HTERT RPE-1 (cell line): ENCODE data around the gene RNF212.

Experiments
- in situ Hi-C: fragments of 300-500 bp; cut with MboI; formaldehyde crosslinking; loops from 4 replicates; pipeline ENCODE4 v1.14.3; 2020; ENCODE audit warnings: low sequenced_read_pairs

RNF212 gene

DNA sequence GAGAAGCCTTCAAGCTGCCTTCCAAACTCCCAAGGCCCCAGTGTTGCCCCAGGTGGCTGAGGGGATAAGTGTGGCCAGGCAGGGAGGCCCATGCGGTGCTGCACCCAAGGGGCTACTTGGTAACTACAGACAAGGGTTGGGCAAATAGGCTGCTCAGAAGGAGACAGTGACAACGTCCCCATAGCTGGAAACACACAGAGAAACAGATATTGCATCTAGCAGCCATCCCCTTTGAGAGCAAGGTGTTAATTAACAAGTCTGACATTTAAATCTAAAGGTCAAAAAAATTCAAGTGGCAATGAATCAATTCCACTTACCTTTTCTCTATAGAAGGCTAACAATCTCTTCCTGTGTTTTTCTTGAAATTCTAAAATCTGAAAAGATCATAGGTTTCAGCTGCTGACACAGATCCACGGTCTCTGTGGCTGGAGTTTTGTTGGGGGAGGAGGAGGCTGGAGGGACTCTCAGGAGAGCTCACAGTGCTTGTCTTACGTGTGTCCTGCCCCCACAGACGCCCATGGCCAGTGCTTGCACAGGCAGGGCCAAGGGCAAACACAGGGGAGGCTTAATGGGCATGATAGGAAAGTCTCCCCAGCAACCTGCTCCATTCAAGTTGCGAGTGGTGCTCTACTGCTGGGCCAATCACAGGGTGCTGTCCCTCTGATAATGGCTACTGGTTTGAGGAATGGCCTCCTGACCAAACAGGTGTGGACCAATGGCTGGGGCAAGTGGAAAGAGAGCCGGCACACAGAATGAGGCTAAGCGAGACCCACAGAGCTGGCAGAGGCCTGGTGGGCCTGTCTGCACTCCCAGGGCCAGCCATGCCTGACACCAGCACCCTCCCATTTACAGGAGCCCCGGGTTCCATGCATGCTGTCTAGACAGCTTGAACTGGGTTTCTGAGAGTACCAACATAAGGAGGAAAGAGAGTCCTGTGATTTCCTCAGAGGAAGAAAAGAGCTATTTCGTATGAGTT is 22.6 kb downstream of the RNF212 start:
- in situ Hi-C loops: no loop called here

DNA sequence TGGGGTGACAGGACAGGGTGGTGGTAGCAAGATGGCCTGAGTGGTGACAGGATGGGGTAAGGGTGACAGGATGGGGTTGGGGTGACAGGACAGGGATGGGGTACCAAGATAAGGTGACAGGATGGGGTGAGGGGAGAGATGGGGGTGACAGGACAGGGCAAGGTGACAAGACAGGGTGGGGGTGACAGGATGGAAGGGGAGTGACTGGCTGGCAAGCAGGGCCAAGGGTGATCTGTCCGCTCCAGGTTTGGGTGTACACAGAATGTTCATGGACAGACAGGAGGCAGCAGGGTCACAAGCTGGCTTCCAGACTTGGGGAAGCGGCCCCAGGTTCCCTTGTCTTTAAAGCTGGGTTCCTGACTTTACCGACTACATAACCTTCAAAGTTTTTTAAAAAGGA is 23.3 kb downstream of the RNF212 start:
- in situ Hi-C loops: no loop called here

DNA sequence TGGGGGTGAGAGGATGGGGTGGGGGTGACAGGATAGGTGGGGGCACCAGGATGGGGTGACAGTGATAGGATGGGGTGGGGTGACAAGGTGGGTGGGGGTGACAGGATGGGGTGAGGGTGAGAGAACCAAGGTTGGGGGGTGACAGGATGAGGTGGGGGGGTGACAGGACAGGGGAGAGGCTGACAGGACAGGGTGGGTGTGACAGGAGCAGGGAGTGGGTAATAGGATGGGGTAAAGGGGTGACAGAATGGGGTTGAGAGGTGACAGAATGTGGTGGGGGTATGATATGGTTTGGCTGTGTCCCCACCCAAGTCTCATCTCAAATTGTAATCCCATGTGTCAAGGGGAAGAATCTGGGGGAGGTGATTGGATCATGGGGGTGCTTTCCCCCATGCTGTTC is 26.0 kb downstream of the RNF212 start:
- in situ Hi-C loops: no loop called here

DNA sequence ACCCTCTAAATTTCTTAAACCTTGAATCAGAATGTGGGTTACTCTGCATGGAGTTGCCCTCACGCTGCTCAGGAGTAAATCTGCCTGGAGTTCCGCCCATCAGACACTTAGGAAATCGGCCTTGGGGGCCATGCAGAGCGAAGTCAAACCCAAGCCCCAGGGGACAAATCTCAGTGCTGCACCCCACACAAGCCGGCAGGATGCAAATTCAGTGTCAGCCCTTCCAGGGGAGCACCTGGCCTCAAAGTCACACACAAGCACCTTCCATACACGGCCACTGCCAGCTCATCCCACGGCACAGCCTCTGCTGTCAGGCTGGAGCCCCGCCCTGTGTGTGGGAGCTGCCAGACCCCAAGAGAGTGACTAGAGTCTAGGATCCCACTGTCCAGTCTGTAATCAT is 27.4 kb downstream of the RNF212 start:
- in situ Hi-C loops: no loop called here

DNA sequence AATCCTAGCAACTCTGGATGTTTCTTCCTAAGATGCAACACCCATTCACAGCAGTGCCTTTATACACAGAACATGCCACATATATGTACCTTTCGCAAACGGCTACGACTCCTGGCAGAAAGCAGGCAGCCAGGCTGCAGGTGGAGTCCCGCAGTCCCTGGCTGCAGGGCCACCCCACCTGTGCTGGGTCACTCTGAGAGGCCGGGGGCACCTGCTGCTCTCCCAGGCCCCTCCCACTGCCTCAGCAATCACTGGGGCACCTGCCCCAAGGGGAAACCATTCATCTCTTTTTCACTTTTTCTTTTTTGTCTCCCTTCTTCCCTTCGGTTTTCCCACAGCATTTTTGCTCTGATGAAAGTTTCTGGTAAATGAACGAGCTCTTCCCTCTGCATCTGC is 28.0 kb downstream of the RNF212 start:
- in situ Hi-C loops: no loop called here

DNA sequence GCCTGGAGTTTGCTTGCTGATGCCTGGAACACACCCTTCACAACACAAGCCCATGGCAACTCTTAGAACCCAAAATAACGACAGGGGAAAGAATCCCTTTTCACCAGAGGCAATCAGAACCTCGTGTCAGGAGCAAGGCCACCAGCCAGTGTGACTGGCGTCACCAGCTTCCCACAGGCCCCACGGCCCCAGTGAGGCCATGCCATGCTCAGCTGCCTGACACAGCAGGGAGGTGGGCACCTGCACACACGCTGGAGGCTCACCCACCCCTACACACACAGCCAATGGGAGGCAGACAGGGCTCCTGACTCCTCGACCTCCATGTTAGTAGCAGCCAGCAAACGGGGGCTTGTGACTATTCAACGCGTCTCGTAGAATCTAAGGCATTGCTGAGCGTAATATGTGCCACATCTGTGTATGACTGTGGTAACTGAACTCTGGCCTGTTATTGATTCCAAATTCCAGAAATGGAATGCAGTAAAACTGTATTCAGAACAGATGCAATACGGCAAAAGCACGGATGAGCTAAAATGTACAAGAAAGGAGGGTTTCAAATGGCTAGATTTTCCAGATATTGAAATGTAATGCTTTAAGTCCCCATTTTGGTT is 28.5 kb downstream of the RNF212 start:
- in situ Hi-C loops: no loop called here

DNA sequence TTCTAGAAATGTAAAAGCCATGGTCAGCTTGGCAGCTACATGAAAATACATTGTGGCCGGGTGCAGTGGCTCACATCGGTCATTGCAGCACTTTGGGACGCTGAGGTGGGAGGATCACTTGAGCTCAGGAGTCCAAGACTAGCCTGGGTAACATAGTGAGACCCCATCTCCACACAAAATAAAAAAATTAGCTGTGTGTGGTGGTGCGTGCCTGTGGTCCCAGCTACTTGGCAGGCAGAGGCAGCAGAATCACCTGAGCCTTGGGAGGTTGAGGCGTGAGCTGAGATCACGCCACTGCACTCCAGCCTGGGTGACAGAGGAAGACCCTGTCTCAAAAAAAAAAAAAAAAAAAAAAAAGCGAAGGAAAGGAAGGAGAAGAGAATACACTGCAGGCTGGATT is 29.0 kb downstream of the RNF212 start:
- in situ Hi-C loops: no loop called here

DNA sequence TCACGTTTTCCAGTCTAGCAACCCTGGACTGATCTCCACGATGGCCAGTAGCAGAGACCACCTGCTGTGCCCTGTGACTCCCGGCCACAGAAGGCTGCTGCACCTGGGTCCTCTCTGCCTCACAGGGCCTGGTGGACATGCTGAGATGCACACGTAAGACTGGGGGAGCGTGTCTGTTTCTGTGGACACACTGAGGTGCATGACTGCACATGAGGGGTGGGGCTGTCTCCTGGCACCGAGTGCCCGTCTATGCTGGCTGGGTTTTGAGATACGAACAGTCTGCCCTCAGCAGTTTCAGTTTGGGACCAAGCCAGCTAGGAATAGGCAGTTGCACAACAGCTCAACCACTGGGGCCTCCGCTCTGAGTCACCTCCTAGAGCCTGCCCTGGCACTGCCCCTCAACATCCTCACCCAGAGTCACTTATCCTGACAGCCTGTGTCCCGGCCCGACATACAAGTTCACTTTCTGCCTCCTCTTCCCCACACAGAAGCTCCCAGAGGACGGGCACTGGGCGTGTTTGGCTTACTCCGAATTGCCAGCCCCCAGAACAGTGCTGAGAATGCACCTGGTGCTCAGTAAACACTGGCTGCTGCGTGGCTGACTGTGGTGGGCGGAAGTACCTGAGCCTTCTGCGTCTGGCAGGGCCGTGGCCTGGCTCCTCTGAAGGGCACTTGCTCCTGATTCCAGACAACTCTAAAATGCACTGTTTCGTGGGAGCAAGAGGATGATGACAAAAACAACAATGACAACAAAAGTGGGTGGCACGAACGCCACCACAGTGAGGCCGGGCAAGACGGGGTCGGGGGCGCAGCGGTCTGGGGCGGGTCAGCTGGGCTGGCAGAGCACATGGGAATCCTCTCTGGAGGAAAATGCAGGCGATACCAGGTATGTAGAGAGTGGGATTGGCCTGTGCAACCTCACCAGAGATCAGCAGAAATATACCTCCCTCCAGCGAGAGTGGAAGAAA is 30.9 kb downstream of the RNF212 start:
- in situ Hi-C loops: no loop called here

DNA sequence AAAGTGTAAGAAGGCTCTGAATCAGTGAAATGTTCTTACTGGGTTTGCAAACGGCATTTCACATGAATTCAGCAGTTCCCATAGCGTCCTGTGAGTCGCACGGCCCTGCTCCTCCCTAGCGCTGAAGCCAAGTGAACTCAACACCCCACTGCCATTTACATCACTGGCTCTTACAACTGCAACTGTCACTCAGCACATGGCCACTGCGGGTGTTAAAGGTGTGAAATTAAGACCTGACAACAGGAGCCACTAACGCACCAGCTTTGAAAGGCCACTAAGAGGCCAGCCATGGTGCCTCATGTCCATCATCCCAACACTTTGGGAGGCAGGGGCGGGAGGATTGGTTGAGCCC is 31.7 kb downstream of the RNF212 start:
- in situ Hi-C loops: no loop called here

DNA sequence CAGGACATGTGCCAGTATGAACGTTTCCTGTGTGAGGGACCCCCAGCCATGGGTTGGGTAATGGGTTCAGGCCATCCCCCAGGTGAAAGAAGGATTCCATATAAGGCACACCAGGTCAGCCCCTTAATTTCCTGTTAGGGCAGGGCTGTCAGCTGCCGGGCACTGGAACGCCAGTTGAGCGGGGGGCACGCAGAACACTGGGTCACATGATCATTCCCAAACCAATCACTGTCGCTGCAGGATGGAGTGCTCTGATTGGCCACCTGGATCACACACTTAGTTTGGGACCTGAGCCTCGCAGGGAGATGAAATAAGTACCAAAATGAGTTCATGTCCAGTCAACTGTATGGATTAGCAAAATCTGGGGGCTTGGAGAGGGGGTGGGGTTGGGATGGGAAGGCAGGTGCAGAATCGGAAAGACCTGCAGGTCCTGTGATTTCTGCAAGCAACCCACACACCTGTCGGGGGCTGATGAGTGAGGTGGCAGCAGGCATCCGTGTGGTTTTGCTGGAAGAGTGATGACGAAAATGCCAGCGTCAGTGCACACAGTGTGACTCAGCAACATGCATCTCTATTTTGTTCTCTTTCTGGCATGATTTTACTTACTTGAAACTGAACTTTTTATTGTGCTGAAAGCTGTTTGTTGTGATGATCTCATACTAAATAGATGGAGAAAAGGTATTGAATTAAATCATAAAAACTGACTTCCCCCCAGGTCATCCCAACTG is 32.2 kb downstream of the RNF212 start:
- in situ Hi-C loops: no loop called here

DNA sequence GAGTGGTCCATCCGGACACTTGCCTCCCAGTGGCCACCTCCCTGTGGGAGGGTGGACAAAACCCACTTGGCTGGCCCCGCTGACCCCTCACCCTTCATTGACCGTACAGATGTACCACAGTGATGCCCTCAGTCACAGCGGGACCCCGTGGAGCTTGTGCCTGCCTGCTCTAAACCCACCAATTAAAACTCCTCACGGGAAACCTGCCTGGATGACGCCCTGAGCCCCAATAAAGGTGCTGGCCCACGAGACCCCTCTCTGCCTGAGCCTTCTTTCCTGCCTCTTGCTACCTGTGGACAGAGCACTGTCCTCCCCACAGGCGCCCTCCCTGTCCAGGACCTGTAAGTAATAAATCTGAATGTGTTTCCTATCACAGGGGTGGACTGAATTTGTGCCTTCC is 32.9 kb downstream of the RNF212 start:
- in situ Hi-C loops: no loop called here

DNA sequence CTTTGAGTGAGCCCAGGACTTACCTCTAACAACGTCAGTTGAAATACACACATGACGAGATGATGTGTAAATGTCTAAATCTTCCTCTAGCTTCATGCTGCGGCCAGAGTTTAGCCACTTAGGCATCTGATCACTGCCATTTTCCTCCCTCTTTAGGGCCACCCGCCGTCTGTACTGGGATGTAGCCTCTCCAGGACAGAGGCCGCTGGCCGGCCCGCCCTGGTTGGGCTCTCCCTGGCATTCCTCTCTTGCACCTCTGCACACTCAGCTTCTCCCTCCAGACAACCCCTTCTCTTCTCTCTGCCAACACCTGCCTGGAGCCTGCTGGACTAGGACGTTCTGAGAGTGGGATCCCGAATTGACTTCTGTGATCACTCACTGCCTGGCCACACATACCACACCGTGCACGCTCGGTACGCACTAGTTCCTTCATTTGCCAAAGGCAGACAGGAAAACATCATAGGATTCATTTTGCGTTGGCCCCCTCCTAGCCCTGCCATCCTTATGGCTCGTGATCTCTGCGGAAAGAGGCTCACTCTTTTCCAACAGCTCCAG is 33.6 kb downstream of the RNF212 start:
- in situ Hi-C loops: no loop called here

DNA sequence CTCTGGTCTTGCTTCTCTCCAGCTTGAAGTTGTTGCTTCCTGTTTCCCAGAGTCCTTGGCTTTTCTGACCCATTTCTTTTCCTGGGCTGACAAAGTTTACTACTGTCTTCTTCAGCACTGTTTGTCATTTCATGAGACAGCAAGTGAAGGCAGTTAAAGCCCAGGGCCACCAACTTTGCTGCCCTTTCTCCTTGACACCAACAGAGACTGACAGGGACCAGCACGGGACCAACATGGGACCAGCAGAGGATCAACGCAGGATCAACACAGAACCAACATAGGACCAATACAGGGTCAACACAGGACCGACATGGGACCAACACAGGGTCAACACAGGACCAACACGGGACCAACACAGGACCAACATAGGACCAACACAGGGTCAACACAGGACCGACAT is 34.9 kb downstream of the RNF212 start:
- in situ Hi-C loops: no loop called here

DNA sequence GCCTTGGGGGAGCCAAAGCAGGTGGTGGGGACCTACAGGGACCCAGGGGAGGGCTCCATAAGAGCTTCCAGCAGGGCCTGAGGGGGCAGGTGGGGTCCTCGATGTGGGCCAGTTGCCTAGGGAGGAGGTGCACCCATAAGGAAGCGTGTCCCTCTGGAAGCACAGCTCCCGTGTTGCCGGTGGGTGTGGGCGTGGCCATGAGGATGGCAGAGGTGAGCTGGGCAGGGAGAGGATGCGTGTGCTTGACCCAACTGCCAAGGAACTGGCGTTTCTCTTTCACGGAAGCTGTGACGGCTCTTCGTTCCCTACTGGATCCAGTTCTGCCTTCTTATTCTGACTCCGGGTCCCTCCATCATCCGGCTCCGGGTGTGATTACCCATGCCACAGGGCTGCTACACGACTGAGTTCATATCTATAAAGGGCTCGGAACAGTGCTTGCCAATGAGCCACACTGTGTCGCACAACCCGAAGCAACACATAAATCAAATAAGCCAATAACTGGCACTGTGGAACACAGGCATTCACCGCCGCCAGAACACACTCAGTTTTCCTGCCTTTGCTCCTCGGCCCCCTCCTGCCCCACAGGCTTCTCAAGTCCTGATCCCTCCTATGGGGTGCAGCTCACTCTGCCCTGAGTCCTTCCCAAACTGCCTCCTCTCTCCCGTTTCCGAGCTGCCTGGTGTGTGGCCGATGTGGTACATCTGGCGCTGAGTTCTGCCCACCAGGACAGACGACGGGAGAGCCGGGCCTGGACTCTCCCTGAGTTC is 35.5 kb downstream of the RNF212 start:
- in situ Hi-C loops: no loop called here

DNA sequence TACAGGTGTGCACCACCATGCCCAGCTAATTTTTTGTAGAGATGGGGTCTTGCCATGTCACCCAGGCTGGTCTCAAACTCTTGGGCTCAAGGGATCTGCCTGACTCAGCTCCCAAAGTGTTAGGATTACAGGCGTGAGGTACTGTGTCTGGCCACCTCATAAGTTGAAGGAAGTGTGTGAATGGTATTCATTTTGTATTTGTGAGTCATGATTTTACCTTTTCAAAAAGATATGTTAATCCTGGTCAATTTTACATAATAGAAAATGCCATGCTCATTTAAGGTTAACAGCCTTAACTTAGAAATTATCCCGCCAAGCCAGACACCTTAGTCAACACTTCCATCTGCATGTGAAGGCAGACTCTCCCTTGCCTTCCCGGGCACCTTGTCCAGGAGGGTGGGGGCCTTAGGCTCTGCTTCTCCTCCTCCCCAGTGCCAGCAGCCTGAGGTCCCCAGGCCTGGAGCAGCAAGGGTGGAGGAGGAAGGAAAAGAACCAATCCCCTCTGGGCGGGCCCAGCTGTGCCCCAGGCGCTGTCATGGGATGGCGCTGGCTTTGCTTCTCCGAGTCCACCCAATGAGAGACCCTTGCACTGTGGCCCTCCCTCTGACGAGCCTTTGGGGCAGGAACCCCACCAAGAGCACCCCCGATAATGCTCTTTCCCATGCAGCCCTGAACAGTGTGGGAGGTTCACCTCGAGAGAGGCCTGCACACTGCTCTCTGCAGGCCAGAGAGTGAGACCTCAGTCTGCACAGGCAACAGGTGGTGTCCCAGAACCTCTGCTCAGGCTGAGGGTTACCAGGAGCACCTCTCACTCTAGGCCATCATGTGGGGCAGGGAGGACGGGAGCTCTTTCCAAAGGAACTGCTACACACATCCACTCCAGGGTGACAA is 37.3 kb downstream of the RNF212 start:
- in situ Hi-C loops: no loop called here

DNA sequence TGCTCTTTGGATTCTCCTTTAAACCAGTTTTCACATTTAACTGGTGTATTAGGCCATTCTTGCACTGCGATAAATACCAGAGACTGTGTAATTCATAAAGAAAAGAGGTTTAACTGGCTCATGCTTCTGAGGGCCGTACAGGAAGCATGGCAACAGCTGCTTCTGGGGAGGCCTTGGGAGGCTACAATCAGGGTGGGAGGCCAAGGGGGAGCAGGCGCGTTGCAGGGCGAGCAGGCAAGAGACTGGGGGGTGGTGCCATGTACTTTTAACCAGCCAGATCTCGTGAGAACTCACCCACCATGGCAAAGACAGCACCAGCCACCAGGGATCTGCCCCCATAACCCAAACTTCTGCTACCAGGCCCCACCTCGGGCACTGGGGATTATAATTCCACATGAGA is 38.1 kb downstream of the RNF212 start:
- in situ Hi-C loops: no loop called here

DNA sequence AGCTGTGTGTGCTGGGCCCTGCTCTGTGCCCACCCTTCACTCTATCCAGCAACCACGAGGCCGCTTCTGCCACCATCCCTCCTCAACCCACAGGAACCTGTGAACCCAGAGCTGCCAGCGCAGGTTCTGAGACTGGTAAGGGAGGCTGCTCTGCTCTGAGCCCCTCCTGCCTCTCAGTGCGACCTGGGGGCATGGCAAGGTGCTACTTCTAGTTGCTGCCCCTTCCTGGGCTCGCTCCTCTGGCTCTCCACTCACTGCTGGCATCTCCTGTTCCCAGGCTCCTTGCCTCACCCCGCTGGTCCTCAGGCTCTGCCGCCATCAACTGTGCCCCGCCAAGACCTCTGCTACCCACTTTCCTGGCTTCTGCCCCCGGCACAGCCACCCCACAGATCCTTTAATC is 39.3 kb downstream of the RNF212 start:
- in situ Hi-C loops: no loop called here

DNA sequence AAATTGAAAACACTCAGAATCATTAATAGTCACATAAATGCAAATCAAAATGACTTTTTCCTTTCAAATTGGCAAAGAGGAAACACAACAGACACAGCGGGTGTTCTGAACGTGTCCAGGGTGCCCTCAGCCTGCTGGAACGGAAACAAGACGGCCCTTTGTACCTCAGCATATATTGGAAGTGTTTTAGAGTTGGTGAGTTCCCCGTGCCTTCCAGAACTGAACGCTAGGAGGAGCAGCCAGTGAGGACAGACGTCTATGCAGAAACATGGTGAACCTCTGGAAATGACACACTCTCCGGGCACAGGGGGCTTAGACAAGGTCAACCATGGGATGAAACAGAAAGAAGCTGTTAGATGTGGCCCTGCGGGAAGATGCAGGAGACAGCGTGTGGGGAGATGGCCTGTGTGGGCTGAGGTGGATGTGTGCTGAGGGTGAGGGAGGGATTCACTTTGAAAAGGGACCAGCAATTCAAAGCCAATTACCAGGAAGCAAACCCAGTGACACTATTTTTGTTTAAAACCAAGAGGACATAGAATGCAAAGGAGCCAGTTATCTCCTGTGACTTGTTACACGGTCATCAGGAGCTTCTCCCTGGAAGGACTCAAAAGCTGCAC is 40.4 kb downstream of the RNF212 start:
- in situ Hi-C loops: no loop called here
